Measurements from ENCODE around the gene MINK1.
A peak's percentile ranks its signal among the peaks of the same experiment; 100 is the strongest.

The MINK1 gene

DNA sequence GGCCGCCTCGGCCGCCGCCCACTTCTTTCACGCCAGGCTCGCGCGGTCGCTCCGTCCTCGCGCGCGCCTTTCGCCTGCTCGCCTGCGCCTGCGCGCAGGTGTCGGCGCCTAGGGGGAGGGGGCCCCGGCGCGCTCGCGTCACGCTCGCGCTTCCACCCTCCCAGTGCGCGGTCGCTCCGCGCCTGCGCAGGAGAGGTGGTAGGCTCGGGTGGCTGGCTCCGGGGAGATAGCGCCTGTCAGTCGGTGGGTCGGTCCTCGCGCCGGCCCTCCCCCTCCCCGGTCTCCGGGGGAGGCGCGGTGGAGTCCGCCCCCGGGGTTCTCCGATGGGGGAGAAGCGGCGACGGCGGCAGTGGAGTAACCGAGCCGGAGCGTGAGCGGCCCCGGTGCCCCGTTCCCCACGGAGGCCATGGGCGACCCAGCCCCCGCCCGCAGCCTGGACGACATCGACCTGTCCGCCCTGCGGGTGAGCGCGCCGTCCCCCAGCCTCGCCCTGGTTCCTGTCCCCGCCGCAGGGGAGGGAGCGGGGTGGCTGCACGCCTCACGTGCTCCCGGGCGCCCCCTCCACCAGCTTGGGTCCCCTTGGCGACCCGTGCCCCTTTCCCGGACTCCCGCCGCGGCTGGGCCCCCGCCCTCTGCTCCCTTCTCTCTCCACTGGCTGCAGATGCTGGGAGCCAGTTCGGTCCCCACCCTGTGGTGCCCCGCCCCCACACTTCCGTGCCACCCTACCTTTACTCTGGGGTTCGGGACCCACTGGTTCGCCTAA lies at the start of gene MINK1:
Gene MINK1 (plus strand): TSS at position 163 of the 763 bp plus-strand sequence. CDS start 244 bp downstream, at position 407.
- peak; percentile 82 to 87 for DNase-seq

DNA sequence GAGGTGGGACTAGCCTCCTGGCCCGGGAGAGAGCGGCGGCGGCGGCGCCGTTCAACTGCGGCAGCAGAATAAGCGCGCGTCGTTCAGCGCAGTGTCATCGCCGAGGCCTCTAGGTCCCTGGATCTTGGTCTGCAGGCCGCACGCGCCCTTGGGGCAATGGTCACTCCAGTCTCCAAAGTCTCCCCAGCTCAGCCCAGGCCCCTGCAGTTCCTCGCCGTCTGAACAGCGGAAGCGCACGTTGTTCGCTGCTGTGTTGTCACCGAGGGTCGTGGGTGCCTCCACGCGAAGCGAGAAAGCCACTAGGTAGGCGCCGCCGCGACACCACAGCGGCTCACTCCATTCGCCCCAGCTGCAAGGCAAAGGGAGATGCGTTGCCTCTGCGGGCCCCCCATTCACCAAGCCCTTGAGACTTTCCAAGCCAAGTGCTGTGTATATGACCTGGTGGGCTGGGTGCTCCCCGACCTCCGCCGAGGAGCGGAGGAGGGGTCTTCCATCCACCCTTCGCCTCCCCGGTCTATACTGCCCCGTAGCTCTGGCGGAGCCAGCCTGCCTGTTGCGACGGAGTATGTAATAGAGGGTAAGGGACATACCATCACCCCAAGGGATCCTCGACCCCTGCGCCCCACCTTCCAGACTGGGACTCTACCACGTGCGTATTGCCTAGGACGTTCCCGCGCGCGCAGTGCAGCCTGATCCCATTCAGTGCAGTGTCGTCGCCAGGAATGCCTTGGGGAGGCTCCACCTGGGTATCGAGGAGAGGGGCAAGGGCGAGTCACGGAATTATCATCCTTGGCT lies 47.6 kb upstream of the MINK1 start:
- DNase-seq: peak in 1 of 2 experiments; percentile 11

DNA sequence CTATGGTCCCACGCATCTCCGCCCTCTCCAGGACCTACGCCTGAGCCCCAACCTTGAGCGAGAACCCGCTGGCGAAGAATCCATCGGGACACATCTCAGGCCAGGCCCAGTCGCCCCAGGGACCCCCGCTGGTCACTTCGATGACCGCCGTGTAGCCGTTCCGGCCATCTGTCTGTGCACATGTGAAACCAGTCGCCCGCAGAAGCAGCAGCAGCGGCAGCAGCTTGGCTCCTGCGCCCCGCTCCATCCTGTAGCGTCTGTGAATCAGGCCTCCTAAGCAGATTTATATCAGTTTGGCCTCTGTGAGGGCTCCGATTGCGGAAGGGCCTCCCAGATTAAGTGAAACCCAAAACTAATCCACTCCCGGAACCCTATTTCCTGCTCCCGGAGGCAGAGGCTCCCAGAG lies 47.0 kb upstream of the MINK1 start, which contains the start of gene VMO1:
Gene VMO1 (minus strand): TSS at position 259 of the 406 bp plus-strand sequence. CDS start 12 bp downstream, at position 247.
- no peak for DNase-seq

DNA sequence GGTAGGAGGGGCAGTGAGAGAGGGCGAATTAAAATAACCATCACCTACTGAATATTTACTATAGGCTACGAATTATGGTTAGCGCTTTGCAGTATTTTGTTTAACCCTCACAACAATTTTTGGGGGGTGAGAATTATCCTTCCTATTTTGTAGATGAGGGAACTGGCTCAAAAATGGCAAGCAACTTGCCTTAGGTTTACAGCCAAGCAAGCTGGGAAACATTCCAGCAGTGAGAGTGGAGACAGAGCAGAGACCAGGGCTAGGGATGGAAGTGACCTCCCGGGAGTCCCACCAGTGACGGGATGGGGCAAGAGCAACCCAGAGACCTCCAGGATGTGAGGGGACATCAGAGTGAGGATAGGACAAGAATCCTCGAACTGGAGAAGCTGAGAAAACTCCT lies 46.6 kb upstream of the MINK1 start:
- DNase-seq: no peak

DNA sequence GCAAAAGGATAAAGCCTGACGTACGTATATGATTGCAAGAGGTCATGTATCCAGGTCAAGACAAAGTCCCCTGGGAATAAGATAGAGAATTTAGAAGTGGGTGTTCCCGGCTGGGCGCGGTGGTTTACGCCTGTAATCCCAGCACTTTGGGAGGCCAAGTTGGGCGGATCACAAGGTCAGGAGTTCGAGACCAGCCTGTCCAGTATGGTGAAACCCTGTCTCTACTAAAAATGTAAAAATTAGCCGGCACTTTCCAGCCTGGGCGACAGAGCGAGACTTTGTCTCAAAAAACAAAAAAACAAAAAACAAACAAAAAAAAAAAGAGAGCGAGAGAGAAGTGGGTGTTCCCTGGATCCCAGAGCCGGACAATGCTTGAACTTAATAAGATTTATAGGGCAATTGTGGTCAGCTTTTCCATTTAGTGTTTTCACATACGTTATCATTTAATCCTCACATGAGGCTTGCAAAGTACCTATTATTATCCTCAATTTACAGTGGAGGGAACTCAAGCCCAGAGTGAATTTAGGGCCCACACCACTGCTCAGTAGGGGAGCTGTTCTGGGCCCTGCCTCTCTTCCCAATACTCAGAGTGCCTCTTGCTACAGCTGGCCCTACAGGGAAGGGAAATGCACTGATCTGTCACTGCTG lies 44.9 kb upstream of the MINK1 start:
- DNase-seq: no peak

DNA sequence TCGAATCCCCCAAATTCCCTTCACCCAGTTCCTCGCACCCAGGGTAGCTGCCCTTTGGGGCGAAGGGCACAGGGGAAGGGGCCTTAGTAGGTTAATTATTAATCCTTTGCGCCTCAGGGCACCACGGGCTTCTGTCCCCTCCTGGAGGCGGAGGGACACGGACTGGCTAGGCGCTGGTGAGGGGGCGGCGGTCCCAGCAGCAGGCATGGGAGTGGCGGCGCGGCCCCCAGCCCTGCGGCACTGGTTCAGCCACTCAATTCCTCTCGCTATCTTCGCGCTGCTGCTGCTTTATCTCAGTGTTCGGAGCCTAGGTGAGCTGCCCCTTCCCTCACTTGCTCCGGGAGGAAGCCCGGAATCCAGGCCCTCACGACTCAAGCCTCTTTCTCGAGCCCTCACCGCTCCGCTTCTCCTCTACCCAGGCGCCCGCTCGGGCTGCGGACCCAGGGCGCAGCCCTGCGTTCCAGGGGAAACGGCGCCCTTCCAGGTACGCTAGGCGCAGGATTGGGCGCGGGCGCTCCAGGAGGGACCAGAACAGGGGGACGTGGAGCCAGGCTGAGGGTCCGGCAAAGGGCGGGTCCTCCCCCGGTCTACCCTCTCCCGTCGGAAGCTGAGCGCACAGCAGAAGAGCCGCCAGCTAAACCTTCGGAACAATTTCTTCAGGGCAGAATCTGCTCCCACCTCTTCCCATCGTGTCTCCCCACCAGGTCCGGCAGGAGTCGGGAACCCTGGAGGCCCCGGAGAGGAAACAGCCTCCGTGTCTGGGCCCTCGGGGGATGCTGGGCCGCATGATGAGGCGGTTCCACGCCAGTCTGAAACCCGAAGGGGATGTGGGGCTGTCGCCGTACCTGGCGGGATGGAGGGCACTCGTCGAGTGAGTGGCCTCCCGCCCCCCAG lies 44.1 kb upstream of the MINK1 start, which contains the start of gene GLTPD2:
Gene GLTPD2 (plus strand): TSS at position 158 of the 894 bp plus-strand sequence. CDS start 48 bp downstream, at position 206.
- no peak for DNase-seq

DNA sequence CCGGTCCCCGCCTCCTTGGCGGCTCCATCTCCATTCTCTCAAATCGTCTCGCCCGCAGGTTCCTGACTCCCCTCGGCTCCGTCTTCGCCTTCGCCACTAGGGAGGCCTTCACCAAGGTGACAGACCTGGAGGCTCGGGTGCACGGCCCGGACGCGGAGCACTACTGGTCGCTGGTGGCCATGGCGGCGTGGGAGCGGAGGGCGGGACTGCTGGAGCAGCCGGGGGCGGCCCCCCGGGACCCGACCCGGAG lies 43.5 kb upstream of the MINK1 start:
- DNase-seq: no peak

DNA sequence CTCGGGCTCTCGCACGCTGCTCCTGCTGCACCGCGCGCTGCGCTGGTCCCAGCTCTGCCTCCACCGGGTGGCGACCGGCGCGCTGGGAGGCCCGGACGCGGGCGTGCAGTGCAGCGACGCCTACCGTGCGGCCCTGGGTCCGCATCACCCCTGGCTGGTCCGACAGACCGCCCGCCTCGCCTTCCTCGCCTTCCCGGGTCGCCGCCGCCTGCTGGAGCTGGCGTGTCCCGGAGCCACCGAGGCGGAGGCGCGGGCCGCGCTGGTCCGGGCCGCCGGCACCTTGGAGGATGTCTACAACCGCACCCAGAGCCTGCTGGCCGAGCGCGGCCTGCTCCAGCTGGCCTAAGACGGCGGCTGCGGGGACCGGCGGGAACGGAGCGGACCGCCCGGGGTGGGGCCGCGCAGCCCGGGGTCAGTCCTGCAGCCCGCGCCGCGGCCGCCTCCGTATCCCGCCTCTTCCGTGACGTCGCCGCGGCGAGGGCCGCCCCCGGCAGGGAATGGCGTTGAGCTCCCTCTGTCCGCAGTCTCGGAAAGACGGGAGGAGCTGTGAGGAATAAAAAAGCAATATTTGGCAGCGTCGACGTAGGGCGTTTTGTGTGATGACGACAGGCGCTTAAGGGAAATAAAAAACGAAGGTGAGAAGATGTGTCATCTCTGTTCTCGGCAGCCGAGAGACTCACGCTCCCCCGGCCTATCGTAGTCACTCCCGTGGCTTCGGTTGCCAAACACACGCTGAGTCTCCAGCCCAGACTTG lies 43.0 kb upstream of the MINK1 start:
- DNase-seq: peak; percentile 82 to 84

DNA sequence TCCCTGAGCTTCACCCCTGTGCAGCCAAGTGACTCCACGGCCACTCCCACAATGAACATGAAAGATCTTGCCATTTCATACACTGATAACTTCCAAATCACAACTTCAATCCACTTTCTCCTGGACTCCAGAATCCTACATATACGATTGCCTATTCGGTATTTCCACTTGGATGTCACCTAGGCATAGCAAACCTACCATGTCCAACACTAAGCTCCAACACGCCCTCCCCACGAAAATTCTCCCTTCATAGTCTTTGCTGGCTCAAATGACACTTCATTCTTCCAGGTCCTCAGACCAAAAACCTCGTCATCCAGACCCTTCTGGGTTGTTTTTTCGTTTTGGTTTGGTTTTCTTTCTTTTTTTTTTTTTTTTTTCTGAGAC lies 42.4 kb upstream of the MINK1 start:
- no peak for DNase-seq

DNA sequence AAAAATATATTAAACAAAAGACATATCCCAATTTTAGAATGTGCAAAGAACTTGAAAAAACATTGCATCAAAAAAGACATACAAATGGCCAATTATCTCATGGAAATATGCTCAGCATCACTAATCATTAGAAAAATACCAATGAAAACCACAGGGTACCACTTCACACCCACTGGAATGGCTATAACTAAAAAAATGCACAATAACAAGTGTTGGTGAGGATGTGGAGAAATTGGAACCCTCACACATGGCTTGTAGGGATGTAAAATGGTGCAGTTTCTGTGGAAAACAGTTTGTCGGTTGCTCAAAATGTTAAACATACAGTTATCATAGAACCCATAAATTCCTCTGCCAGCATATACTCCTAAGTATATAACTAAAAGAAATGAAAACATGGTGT lies 38.0 kb upstream of the MINK1 start:
- no peak for DNase-seq

DNA sequence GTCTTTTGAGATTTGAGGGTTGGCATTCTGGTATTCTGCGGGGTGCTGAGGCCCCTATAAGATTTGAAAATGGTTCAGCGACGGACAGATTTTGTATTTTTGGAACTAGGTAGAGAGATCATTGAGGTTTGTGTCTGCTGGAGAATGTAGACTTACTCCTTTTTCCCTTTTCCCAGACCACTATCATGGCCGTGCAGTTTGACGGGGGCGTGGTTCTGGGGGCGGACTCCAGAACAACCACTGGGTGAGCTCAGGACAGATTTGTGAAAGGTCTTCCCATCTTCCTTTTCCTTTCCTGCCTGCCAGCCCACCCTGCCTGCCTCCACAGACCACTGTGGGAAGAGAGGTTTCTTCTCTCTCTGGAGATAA lies 36.6 kb upstream of the MINK1 start:
- peak; percentile 51 to 62 for DNase-seq

DNA sequence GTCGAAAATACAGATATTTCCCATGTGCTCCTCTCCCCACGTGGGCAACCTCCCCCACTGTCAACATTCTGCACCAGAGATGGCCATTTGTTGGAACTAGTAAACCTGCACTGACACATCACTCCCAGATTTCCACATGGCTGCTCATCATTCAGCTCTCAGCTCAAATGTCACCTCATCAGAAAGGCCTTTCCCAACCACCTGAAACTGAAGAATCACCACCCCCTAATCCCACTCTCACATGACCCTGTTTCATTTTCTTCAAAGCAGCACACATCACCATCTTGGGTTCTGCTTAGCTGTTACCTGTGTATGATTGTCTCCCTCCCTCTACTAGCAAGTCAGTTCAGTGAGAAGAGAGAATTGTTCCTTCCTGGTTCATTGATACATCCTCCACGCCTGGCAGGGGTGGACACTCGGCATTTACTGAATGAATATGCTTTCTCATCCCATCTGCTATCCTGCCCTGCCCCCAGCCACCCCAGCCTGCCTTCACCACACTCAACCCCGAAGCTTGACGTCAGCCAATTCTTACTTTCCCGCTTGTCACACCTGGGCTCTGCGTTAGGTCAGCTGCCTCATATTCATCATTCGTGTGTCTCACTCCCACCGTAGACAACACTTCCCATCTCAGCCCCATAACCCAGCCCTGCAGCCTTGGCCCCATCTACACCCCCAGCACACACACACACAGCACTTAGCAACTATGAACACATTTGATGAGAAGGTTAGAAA lies 32.5 kb upstream of the MINK1 start:
- no peak for DNase-seq

DNA sequence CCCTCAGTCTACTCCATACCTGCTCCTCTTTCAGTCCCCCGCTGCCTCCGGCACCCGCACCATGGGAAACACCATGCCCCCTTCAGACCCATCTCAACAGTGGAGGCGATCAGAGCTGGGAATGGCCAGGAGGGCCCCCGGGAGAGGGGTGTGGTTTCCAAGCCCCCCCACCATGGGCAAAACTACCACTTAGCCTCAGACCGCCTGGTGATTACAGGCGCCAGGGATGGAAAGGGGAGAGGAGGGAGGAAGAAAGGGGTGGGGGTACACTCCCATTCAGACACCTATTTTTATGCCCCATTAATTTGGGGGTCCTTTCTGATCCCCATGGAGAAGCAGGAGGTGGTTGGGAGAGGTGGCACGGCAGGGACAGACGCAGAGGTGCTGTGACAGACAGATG lies 30.9 kb upstream of the MINK1 start, which contains the start of gene C17orf114:
Gene C17orf114 (minus strand): TSS at position 101 of the 400 bp plus-strand sequence.
- no peak for DNase-seq

DNA sequence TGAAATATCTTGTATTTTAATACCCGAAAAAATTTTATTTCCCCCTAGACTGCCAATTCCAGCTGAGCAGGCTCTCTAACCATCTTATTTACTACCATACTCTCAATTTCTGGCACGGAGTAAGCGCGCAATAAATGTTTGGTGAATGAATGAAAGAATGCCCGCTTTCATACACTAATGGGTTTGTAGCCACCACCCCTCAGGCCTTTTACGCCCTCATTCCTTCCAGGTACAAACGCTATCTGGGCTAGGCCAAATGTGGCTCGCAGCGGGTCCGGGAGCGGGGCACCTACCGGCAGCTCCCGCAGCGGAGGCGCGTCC lies 26.7 kb upstream of the MINK1 start:
- DNase-seq: no peak

DNA sequence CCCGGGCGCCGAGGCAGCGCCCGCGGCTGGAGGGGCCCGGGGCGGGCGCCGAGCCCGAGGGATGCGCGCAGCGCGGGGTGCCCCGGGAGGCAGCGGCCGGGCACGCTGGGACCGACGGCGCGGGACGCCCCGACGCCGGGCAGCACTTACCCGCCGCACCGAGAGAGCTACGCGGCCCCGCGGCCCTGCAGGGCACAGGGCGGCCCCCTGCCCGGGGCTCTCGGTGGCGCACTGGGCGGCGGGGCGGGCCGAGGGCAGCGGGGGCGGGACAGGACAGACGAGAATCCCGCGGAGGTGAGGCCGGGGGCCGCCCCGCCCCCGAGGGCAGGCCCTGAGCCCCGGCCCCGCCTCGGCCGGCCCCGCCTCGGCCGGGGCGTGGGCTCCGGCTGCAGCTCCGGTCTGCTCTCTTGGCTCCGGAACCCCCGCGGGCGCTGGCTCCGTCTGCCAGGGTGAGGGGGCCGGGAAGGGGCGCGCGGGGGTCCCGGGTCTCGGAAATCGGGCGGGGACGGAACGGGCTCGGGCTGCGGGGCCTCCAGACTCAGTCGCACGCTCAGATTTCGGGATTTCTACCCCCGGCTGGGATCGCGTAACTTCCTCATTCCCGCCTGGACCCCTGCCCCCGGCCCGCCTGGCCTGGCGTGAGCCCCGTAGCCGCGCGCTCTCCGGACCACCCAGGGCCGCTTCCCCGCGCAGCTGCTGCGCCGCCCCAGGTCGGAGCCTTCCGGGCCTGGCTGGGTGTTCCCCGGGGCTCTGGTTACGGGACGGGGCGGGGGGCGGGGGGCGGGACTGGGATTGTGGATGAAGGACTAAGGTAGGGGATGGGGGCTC lies 26.1 kb upstream of the MINK1 start, which contains the start of gene PLD2:
Gene PLD2 (plus strand): TSS at position 376 of the 828 bp plus-strand sequence. CDS start 621 bp downstream, outside the sequence.
- DNase-seq: peak; percentile 92

DNA sequence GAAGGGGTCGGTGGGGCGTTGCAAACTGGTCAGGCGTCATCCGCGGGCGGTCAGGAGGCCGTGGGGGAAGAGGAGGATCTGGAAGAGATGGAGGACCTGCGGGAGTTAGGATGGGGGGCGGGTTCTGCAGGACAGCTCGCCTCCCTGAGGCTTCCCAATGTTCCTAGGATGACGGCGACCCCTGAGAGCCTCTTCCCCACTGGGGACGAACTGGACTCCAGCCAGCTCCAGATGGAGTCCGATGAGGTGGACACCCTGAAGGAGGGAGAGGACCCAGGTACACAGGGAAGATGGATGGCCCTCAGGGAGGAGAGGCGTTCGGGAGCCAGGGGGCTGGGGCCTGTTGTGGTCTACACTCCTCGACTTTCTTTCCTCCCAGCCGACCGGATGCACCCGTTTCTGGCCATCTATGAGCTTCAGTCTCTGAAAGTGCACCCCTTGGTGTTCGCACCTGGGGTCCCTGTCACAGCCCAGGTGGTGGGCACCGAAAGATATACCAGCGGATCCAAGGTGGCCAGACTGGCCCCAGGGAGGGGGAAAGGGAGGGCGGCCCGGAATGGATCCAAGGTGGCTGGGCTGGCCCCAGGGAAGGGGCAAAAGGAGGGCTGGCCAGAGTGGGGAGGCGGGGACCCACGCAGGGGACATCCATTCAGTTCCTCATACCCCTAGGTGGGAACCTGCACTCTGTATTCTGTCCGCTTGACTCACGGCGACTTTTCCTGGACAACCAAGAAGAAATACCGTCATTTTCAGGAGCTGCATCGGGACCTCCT lies 25.3 kb upstream of the MINK1 start:
- no peak for DNase-seq

DNA sequence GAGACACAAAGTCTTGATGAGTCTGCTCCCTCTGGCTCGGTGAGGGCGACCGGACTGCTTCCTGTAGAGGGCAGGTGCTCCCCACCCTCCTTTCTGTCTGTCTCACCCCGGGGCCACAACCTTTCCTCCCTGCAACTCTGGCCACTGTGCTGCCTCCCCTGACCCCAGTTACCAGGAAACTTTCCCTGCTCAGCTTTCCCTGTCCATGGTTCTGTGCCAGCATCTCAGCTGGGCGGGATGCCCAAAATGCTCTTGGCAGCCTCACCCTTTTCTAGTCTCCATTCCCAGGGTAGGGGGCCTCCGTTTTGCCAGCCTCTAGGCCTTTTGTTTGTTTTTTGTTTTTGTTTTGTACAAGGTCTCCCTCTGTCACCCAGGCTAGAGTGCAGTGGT lies 24.8 kb upstream of the MINK1 start:
- no peak for DNase-seq

DNA sequence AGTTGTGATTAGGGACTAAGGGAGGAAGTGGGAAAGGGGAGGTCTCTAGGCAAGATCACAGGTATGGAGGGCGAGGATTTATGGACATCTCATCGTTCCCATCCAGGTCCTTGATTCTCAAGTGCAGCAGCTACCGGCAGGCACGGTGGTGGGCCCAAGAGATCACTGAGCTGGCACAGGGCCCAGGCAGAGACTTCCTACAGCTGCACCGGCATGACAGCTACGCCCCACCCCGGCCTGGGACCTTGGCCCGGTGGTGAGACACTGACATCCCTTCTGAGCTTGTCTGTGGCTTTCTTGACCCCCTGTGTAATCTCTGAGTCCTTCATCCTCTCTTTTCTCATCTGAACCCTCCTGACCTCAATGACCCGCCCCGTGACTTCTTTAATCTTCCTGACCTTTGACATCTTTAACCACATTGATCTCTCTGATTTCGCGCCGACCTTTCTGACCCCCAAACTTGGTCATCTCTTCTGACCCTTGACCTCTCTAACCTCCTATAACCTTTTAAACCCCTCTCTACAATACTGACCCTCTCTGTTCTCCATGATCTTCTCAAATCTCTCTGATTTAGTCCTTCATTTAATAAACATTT lies 22.3 kb upstream of the MINK1 start:
- DNase-seq: no peak

DNA sequence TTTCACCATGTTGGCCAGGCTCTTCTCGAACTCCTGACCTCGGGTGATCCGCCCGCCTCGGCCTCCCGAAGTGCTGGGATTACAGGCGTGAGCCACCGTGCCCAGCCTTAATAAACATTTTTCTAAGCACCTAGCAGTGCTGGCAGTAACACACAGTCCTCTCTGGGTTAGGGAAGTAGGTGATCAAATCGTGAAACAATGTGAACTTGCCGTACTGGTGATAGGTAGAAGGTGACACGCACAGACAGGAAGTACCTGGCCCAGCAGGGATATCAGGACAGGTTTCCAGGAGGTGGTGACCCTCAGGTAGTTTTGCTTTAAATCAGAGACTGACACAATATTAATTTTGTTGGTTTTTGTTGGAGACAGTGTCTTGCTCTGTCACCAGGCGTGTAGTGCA lies 21.7 kb upstream of the MINK1 start:
- no peak for DNase-seq
